CD4-positive, alpha-beta T cell treated with Interleukin-17A for 1 hour (primary cell): Measurements from ENCODE around the gene CELSR1.

ENCODE experiments used
- DNase-seq: peaks from one replicate; pipeline ENCODE4 v3.0.0-alpha.2; 2020

The CELSR1 gene

GRCh38 chr22:46551996-46552395 lies 14.6 kb upstream of the CELSR1 start:
- no peak for DNase-seq

GRCh38 chr22:46551321-46551720 lies 13.9 kb upstream of the CELSR1 start:
- DNase-seq: no peak

GRCh38 chr22:46549971-46550641 lies 12.7 kb upstream of the CELSR1 start:
- DNase-seq: no peak

GRCh38 chr22:46549563-46549840 lies 12.1 kb upstream of the CELSR1 start:
- no peak for DNase-seq

GRCh38 chr22:46547883-46548244 lies 10.4 kb upstream of the CELSR1 start:
- DNase-seq: no peak

GRCh38 chr22:46547179-46547882 lies 9.9 kb upstream of the CELSR1 start:
- DNase-seq: no peak

GRCh38 chr22:46546466-46547178 lies 9.2 kb upstream of the CELSR1 start:
- DNase-seq: no peak

- DNase-seq: no peak
Measured at GRCh38 chr22:46545086-46545792, 7.8 kb upstream of the CELSR1 start.

- DNase-seq: peak; percentile 75
Measured at GRCh38 chr22:46542011-46542985, 4.9 kb upstream of the CELSR1 start.

- no peak for DNase-seq
Measured at GRCh38 chr22:46541536-46541935, 4.1 kb upstream of the CELSR1 start.

- DNase-seq: no peak
Measured at GRCh38 chr22:46540874-46541273, 3.5 kb upstream of the CELSR1 start.

- DNase-seq: no peak
Measured at GRCh38 chr22:46539169-46539568, 1.7 kb upstream of the CELSR1 start.

GRCh38 chr22:46538814-46539160 lies 1.4 kb upstream of the CELSR1 start:
- DNase-seq: no peak

GRCh38 chr22:46537946-46538813 lies 760 bp upstream of the CELSR1 start:
- no peak for DNase-seq

GRCh38 chr22:46536537-46537224 lies 739 bp downstream of the CELSR1 start:
- no peak for DNase-seq

- DNase-seq: no peak
Measured at GRCh38 chr22:46535876-46536536, 1.4 kb downstream of the CELSR1 start.

GRCh38 chr22:46534901-46535630 lies 2.4 kb downstream of the CELSR1 start:
- DNase-seq: no peak

- DNase-seq: no peak
Measured at GRCh38 chr22:46534177-46534776, 3.1 kb downstream of the CELSR1 start.
